Right renal pelvis (tissue), 4 donors: ENCODE measurements around the gene EGFLAM. TPM values are rescaled to one million over a fixed set of nuclear protein-coding genes. Genes with fewer than 3 reads are reported as not detected.
A peak's percentile ranks its signal among the peaks of the same experiment; 100 is the strongest.

Experiments
- DNase-seq, 4 donors: peaks; one replicate each; pipeline ENCODE4 v3.0.0-alpha.2; 2013; ENCODE audit warnings: low read depth in 4 of 4, low spot score in 3 of 4, missing footprints in 1 of 4
- polyA plus RNA-seq, 4 donors: library from polyadenylated mRNA; unstranded; fragments of 120-200 nt; gene quantifications; one replicate each; pipeline ENCODE4 v1.2.1, GENCODE V29; 2013; ENCODE audit not compliant: insufficient read length in 4 of 4

The EGFLAM gene
- polyA plus RNA-seq, 4 donors = 8.6 to 11.6 (median 10.1) TPM

- no peak for DNase-seq
Observed at GRCh38 chr5:38466424-38467189, 208.2 kb downstream of the EGFLAM start.

GRCh38 chr5:38467353-38468040 is 209.1 kb downstream of the EGFLAM start:
- DNase-seq = peak; percentile 42 to 74 (median 60)

- no peak for DNase-seq
Observed at GRCh38 chr5:38468202-38468673, 209.9 kb downstream of the EGFLAM start.

- no peak for DNase-seq
Observed at GRCh38 chr5:38468978-38469706, 210.8 kb downstream of the EGFLAM start.

- DNase-seq = no peak
Observed at GRCh38 chr5:38469707-38470267, 211.4 kb downstream of the EGFLAM start.

GRCh38 chr5:38471709-38472108 is 213.3 kb downstream of the EGFLAM start:
- DNase-seq = no peak

- DNase-seq = no peak
Observed at GRCh38 chr5:38472541-38472940, 214.2 kb downstream of the EGFLAM start.

- DNase-seq = no peak
Observed at GRCh38 chr5:38473008-38473407, 214.6 kb downstream of the EGFLAM start.

- DNase-seq = no peak
Observed at GRCh38 chr5:38478166-38478565, 219.8 kb downstream of the EGFLAM start.

- DNase-seq = no peak
Observed at GRCh38 chr5:38478878-38479277, 220.5 kb downstream of the EGFLAM start.

- DNase-seq = no peak
Observed at GRCh38 chr5:38479315-38479904, 221.1 kb downstream of the EGFLAM start.

- no peak for DNase-seq
Observed at GRCh38 chr5:38483805-38484398, 225.5 kb downstream of the EGFLAM start.

GRCh38 chr5:38494175-38494574 is 235.8 kb downstream of the EGFLAM start:
- DNase-seq = no peak

GRCh38 chr5:38494763-38495162 is 236.4 kb downstream of the EGFLAM start:
- no peak for DNase-seq

GRCh38 chr5:38497946-38498345 is 239.6 kb downstream of the EGFLAM start:
- DNase-seq = no peak

- DNase-seq = no peak
Observed at GRCh38 chr5:38500573-38501260, 242.4 kb downstream of the EGFLAM start.

GRCh38 chr5:38506302-38506701 is 247.9 kb downstream of the EGFLAM start:
- no peak for DNase-seq

- DNase-seq = no peak
Observed at GRCh38 chr5:38509185-38509584, 250.8 kb downstream of the EGFLAM start.
